Forelimb muscle (tissue), 1 donor: Measurements from ENCODE around the gene DET1. TPM values are rescaled to one million over a fixed set of nuclear protein-coding genes. Genes with fewer than 3 reads are reported as not detected.
"Not testable (repeated sequence)": the region's sequence is repeated elsewhere in the genome, so short reads cannot be mapped to it uniquely, and the experiment has no call there.

Source experiments
- DNase-seq: peaks from one replicate; pipeline ENCODE4 v3.0.0-alpha.2; 2013; ENCODE audit warnings: low read depth
- polyA plus RNA-seq: library from polyadenylated mRNA; unstranded; fragments of 120-200 nt; gene quantifications from one replicate; pipeline ENCODE4 v1.2.1, GENCODE V29; 2013; ENCODE audit not compliant: insufficient read length

DET1 gene
- polyA plus RNA-seq, 1 donor: 8.7 TPM

GRCh38 chr15:88540350-88540749 is 6.1 kb downstream of the DET1 start:
- not testable (repeated sequence) for DNase-seq

- no peak for DNase-seq
These were observed 7.0 kb downstream of the DET1 start for GRCh38 chr15:88539441-88539840.

- no peak for DNase-seq
These were observed 7.5 kb downstream of the DET1 start for GRCh38 chr15:88538972-88539371.

GRCh38 chr15:88537591-88538317 is 8.7 kb downstream of the DET1 start:
- no peak for DNase-seq

GRCh38 chr15:88535607-88536313 is 10.7 kb downstream of the DET1 start:
- no peak for DNase-seq

- DNase-seq: no peak
These were observed 11.4 kb downstream of the DET1 start for GRCh38 chr15:88535100-88535499.

- no peak for DNase-seq
These were observed 13.1 kb downstream of the DET1 start for GRCh38 chr15:88533376-88533775.

GRCh38 chr15:88529021-88529630 is 17.4 kb downstream of the DET1 start:
- no peak for DNase-seq

GRCh38 chr15:88526247-88526879 is 20.1 kb downstream of the DET1 start:
- DNase-seq: no peak

- DNase-seq: no peak
These were observed 21.1 kb downstream of the DET1 start for GRCh38 chr15:88525418-88525817.

- DNase-seq: not testable (repeated sequence)
These were observed 22.4 kb downstream of the DET1 start for GRCh38 chr15:88524094-88524493.

- DNase-seq: no peak
These were observed 27.6 kb downstream of the DET1 start for GRCh38 chr15:88518903-88519302.

GRCh38 chr15:88513195-88513594 is 33.3 kb downstream of the DET1 start:
- no peak for DNase-seq

GRCh38 chr15:88512601-88513000 is 33.9 kb downstream of the DET1 start:
- no peak for DNase-seq

GRCh38 chr15:88512078-88512477 is 34.4 kb downstream of the DET1 start:
- no peak for DNase-seq

- DNase-seq: no peak
These were observed 35.3 kb downstream of the DET1 start for GRCh38 chr15:88511161-88511560.

- DNase-seq: no peak
These were observed 36.5 kb downstream of the DET1 start for GRCh38 chr15:88509964-88510363.

GRCh38 chr15:88509321-88509720 is 37.2 kb downstream of the DET1 start:
- no peak for DNase-seq

GRCh38 chr15:88506628-88507027 is 39.9 kb downstream of the DET1 start:
- no peak for DNase-seq

- no peak for DNase-seq
These were observed 40.8 kb downstream of the DET1 start for GRCh38 chr15:88505721-88506120.

GRCh38 chr15:88504445-88504844 is 42.0 kb downstream of the DET1 start:
- no peak for DNase-seq

GRCh38 chr15:88498996-88499395 is 47.5 kb downstream of the DET1 start:
- no peak for DNase-seq
